ENCODE data around the gene LDB3.

DNA sequence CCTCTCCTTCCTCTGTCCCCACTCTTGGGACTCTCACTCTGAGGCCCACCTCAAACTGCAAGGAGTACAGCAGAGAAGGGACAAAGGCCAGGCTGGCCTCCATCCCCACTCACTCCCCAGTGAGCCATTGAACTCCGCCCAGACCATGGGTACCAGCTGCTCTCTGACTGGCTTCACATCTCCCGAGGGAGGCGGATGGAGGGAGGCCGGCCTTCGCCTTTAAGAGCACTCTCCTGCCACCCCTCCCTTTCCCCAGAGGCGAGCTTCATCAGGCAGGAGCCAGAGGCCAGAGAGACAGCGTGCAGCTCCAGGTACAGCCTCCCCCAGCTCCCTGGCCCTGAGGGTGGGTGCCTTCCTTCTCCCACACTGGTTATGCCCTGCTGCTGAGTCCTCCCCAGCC is 1.8 kb upstream of the LDB3 start:
- TF ChIP-seq, protein P1, sequence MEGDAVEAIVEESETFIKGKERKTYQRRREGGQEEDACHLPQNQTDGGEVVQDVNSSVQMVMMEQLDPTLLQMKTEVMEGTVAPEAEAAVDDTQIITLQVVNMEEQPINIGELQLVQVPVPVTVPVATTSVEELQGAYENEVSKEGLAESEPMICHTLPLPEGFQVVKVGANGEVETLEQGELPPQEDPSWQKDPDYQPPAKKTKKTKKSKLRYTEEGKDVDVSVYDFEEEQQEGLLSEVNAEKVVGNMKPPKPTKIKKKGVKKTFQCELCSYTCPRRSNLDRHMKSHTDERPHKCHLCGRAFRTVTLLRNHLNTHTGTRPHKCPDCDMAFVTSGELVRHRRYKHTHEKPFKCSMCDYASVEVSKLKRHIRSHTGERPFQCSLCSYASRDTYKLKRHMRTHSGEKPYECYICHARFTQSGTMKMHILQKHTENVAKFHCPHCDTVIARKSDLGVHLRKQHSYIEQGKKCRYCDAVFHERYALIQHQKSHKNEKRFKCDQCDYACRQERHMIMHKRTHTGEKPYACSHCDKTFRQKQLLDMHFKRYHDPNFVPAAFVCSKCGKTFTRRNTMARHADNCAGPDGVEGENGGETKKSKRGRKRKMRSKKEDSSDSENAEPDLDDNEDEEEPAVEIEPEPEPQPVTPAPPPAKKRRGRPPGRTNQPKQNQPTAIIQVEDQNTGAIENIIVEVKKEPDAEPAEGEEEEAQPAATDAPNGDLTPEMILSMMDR (IDR thresholded peaks at IDR 0.05 in 2 of 3, conservative IDR thresholded peaks at IDR 0.05 in 1 of 3; ENCODE audit: borderline replicate concordance in 1 of 3, insufficient read depth in 1 of 3, low read depth in 2 of 3, low read length in 2 of 3), result no peak
- TF ChIP-seq JUND (IDR thresholded peaks at IDR 0.05) (no peak), SP1 (IDR thresholded peaks at IDR 0.05; ENCODE audit: low read depth) (no peak), POLR2AphosphoS5 (IDR thresholded peaks at IDR 0.05; ENCODE audit: low read depth, low read length) (no peak), EZH2 (IDR thresholded peaks at IDR 0.05) (no peak), RAD21 (IDR thresholded peaks at IDR 0.05; ENCODE audit: low read depth) (no peak), ZBTB33 (IDR thresholded peaks at IDR 0.05; ENCODE audit: extremely low read depth, insufficient replicate concordance, low read length) (no peak), EZH2phosphoT487 (IDR thresholded peaks at IDR 0.05; ENCODE audit: borderline replicate concordance) (no peak), SIN3A (IDR thresholded peaks at IDR 0.05; ENCODE audit: low read depth) (no peak), YY1 (IDR thresholded peaks at IDR 0.05; ENCODE audit: extremely low read depth, insufficient replicate concordance, low read depth, low read length) (no peak)

All from HCT116 (cell line).